ENCODE measurements around the gene GTSF1L.

GTSF1L gene

DNA sequence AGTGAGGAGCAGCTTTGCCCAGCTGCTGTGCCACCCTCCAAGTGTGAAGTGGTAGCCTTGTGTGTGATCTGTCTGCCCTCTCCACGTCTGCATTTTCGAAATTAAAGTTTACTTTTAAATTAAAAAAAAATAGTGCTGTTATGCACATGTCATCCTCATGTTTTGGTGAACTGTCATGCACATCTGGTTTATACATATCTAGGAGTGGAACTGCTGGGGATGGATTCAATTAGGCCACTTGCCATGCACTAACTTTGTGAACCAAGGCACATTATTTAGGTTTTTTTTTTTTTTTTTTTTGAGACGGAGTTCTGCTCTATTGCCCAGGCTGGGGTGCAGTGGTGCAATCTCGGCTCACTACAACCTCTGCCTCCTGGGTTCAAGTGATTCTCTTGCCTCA lies 3.6 kb downstream of the GTSF1L start:
- DNase-seq (ENCODE audit: low spot score) = no peak
- TF ChIP-seq, protein P1, sequence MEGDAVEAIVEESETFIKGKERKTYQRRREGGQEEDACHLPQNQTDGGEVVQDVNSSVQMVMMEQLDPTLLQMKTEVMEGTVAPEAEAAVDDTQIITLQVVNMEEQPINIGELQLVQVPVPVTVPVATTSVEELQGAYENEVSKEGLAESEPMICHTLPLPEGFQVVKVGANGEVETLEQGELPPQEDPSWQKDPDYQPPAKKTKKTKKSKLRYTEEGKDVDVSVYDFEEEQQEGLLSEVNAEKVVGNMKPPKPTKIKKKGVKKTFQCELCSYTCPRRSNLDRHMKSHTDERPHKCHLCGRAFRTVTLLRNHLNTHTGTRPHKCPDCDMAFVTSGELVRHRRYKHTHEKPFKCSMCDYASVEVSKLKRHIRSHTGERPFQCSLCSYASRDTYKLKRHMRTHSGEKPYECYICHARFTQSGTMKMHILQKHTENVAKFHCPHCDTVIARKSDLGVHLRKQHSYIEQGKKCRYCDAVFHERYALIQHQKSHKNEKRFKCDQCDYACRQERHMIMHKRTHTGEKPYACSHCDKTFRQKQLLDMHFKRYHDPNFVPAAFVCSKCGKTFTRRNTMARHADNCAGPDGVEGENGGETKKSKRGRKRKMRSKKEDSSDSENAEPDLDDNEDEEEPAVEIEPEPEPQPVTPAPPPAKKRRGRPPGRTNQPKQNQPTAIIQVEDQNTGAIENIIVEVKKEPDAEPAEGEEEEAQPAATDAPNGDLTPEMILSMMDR (IDR thresholded peaks at IDR 0.05; ENCODE audit: extremely low read depth, missing control alignments) = no peak

DNA sequence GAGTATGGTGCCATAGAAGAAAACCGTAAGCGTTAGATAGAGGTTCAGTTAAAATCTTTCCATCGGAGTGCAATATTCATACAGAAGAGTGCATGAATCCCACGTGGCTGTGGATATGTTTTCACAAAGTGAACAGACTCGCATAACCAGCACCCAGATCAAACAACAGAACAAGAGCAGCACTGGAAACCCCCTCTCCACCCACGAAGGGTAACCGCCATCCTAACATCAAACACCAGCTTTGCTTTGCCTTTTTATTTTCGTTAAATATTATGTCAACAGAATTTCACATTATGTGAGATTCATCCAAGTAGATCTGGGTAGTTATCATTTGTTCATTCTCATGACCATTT lies 4.7 kb downstream of the GTSF1L start:
- TF ChIP-seq, protein P1 (IDR thresholded peaks at IDR 0.05; ENCODE audit: extremely low read depth, missing control alignments) = no peak
- DNase-seq (ENCODE audit: low spot score) = no peak

DNA sequence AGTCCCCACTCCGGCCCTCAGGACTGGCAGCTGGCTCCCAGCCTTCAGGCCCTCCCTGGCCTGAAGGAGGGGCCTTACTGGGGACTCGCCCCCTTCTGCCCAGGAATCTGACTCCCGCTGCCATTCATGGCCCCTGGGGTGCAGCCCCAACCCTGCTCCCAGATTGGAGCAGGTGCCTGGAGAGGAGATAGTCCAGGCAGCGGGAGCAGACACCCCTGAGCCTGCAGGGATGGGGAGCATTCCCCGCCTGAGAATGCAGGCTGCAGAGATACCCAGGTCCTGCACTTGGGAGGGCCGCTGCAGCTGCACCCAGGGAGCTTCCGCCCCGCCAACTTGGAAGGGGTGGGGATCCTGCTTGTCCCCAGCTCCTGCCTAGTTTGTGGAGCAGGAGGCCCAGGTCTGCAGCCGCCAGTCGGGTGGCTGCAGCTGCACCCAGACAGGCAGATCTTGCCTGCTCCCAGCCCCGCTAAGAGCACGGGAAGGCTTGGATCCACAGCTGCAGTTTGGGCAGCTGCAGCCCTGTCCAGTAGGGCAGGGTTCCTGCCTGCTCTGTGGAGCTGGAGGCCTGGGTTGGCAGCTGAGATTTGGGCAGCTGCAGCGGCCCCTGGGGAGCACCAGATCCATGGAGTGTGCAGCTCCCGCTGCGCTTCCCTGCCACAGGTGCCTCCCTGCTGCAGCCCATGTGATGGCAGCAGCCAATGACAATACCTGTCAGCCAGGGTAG lies 5.2 kb downstream of the GTSF1L start:
- TF ChIP-seq, protein P1 (IDR thresholded peaks at IDR 0.05; ENCODE audit: extremely low read depth, missing control alignments) = no peak
- DNase-seq (ENCODE audit: low spot score) = no peak

DNA sequence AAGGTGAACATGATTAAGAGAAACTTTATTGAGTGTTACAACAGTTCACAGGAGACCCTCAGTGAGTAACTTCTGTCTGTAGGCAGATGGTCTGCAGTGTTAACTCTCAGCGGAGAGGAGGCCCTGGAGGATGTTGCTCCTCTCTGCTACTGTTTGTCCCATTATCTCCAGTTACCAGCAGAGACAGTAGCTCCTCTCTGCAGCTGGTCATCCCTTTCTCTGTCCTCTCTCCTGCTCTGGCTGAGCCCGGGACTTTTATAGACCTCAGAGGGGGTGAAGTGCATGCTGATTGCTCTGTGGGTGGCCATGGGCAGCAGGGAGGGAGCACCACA lies 5.7 kb downstream of the GTSF1L start:
- TF ChIP-seq, protein P1 (IDR thresholded peaks at IDR 0.05; ENCODE audit: extremely low read depth, missing control alignments) = no peak

DNA sequence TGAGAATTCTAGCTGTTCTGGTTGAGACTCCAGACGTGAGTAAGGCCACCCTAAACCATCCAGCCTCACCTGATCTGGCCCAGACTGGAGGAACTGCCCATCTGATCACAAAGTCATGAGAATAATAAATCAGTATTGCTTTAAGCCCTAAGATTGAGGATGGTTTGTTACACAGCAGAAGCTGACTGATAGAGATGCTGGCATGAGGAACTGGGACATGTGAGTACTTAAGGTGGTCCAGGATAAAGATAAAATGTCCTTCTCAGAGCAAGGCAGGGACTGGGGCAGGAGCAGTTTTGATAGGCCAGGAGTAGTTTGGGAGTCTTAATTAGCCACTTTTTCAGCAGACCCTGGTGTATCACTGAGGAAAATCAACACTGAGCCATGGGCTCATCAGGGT lies 6.8 kb downstream of the GTSF1L start:
- TF ChIP-seq, protein P1 (IDR thresholded peaks at IDR 0.05; ENCODE audit: extremely low read depth, missing control alignments) = no peak
- DNase-seq (ENCODE audit: low spot score) = no peak

More for the DNA sequence above, 5.7 kb downstream of the GTSF1L start:
- DNase-seq (ENCODE audit: low spot score) = no peak

DNA sequence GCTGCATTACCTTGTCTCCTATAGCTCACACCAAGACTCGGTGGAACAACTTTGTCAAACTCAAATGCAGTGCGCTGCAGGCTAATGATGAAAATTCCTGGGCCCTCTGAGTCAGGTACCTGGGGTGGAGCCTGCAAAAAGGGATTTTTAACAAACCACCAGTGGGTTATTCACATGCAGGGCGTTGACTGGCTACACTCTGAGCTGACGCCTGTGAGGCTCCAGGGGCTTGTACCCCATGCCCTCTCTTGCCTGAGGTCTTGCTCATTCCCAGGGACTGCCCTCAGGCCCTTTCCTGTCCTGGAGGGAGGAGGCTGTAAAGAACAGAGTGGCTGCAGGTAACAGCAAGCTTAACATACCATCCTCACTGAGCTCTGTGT lies 9.2 kb downstream of the GTSF1L start:
- TF ChIP-seq, protein P1 (IDR thresholded peaks at IDR 0.05; ENCODE audit: extremely low read depth, missing control alignments) = no peak

DNA sequence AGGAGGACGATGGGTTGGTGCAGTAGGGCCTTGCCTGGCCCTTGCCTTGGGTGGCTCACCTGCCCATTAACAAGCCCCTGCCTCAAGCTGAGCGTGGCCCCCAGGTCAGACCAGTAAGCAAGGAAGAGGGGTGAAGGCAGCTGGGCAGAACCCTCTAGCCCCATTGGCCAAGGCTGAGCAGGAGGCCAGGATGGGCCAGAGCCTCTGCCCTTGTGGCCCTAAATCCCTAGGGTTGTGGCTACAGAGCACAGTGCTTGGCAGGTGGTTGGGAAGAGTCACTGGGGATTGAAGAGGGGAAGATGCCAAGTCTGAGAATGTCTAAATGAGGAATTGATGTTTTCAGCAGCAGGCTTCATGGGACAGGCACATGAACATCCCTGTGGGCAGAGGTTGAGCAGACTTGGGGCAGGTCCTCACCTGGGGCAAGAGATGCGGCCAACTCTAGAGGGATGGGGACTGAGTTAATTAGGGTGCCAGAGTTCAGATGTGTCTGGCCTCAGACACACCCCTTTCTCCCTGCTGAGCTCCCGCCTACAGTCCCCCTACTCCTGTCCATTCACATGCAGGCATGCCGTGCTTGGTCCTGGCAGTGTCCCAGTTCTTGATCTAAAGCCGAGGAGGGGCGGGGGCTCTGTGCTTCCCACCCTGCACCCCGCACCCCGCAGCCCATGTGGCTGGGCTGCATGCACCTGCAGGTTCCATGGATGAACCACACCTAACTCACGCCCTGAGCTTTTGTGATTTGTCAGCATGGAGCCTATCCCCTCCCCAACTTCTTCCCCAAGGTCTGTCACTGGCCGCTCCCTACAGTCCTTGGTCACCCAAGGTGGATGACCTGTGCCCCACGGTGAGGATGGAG lies 9.8 kb downstream of the GTSF1L start:
- TF ChIP-seq, protein P1 (IDR thresholded peaks at IDR 0.05; ENCODE audit: extremely low read depth, missing control alignments) = no peak
- no peak for DNase-seq (ENCODE audit: low spot score)

More for the DNA sequence above, 9.2 kb downstream of the GTSF1L start:
- no peak for DNase-seq (ENCODE audit: low spot score)

All from GM20000 (cell line).